Retina (tissue), 1 donor: ENCODE measurements around the gene SLC40A1.

Source experiments
- DNase-seq: peaks from one replicate; pipeline ENCODE4 v3.0.0-alpha.2; 2016

SLC40A1 gene

DNA sequence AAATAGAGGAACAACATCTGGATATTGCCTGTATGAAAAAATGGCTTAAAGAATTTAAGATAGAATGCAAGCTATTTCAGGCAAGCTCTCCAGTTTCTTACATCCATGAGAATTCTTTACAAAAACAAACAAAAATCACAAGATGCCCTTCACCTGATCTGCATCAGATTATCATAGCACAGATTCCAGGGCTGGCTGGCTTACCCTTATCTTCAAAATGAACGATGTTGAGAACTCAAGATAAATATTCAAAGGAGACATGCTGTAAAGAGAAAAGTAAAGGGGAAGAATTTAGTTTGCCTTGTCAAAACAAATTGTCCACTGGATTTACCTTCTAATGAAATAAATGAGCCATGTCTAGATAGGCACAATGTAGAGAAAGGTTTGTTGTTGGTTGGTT is 18.7 kb upstream of the SLC40A1 start:
- DNase-seq: no peak

DNA sequence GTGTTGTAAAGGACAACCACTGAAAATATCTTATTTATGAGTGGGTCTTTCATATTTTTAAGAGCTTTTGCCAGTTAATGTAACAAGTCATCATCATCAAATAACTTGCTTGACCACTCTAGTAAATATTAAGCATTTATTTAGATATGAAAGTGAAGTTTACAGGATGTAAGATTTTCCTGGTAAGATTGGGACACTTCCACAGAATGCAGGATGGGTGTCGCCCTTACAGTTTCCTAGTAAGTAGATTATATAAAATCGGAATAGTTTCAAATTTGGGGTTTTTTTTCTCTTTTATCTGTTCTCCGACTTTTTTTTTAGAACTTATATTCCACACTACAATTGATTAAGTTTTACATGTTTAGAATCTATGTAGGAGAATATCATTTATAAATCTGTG is 14.8 kb upstream of the SLC40A1 start:
- DNase-seq: no peak

DNA sequence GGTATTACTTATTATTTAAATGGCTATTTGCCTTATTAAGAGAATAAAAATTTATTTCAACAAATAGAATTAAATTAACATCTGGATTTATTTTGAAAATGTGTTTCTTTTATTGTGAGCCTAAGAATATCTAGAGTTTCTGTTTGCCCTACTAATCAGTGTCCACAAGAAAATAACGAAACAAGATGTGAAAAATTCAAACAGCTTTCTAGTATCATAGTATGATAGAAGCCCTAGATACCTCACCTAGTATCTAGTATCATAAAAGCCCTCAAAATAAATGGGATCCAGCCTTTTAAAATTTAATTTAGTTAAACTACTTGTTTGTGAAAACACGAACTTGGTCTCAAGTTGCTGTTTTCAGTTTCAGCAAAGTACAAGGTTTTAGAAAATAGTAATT is 13.7 kb upstream of the SLC40A1 start:
- DNase-seq: no peak

DNA sequence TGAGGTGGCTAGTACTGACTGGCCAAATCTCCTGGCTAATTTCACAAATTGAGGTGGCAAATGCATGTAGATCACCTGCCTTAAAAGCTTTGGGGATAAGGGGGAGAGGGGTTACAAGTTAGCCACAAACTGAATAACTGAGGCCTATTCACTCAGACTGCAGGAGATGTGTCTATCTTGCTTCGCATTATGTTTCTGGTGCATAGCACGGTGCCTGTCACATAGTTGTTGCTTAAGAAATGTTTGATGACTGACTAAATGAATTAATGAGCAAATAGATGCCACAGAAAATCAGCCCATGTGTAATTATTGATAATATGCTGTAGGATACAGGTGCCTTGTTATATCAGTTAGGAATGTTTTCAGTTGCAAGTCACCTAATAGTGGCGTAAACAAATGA is 12.5 kb upstream of the SLC40A1 start:
- no peak for DNase-seq

DNA sequence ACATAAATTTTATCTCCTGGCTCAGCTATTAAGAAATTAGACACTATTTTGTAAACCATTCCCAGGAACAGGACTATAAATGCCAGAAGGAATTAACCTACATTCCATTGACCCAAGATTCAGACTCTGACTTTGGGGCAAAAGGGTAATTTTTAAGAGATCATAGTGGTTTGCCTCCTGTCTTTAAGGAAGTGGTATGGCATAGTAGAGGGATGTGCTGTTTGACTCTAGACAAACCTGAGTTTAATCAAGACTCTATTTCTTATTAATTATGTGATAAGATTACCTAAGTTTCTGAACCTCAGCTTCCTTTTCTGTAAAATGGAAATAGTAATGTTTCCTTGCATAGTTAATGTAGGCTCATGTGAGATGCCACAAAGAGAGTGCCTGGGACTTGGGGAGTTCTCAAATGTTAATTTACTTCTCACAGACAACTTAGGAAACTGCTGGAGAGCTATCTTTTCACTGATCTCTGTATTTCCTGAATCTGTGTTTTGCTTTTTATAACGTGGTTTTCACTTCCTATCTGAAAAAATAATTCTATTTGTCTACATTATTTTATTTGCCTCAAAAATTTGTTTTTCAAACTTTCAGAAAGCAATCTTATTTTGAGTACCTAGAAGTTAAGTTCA is 11.9 kb upstream of the SLC40A1 start:
- DNase-seq: no peak

DNA sequence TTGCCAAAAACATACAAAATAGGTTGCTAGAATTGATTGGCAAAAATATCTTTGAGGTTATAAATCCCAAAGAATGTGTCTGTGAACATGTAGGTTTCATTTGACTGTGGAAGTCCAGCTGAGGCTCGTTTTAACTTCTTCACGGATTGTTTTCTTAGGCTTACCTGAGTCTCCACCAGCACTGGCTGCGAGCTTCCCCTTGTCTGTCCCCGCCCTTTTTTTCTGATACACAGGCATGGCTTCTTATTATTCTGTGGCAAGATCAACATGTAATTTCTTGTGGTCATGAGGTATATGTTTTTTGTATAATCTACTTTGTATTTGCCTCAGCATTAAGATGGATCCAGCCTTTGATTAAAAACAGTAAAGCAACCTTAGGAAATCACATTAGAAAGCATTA is 7.2 kb upstream of the SLC40A1 start:
- DNase-seq: no peak

DNA sequence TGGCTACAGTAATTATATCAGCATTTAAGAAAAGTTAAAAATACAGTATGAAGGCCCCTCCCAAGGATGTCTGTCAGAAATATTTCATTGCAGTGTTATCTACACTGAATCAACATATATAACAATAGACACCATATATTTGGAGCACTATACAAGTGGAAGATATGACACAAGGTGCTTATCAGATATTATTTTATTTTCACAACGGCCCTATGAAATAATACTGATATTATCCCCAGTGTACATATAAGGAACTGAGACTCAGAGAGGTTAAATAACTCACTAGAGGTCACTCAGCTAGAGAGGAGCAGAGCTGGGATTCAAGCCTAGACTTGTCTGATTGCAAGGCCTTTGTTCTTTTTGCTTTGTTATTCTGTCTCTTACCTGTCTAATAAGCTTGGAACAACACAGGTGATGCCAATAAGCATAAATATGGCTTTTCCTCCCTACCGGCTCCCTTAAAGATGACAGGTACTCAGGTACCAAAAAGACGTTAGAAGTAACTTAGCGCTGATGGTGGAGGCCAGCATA is 4.7 kb upstream of the SLC40A1 start:
- no peak for DNase-seq

DNA sequence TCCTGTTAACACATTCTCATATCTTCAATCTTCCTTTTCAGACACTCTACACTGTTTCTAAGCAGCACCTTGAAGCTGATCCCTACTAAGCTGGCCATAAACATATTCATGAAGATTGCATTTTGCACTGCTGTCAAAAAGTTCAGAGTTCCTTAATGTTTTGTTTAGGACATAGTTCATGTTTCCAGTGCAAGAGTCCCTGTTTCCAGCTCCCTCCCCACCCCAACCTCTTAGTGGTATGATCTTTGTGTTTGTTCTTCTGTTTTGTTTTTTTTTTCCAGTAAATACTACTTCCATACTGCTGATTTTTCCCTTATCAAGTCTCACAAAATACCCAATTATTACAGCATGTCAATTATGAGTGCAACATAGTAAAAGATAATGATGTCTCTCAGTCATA is 4.1 kb upstream of the SLC40A1 start:
- no peak for DNase-seq

DNA sequence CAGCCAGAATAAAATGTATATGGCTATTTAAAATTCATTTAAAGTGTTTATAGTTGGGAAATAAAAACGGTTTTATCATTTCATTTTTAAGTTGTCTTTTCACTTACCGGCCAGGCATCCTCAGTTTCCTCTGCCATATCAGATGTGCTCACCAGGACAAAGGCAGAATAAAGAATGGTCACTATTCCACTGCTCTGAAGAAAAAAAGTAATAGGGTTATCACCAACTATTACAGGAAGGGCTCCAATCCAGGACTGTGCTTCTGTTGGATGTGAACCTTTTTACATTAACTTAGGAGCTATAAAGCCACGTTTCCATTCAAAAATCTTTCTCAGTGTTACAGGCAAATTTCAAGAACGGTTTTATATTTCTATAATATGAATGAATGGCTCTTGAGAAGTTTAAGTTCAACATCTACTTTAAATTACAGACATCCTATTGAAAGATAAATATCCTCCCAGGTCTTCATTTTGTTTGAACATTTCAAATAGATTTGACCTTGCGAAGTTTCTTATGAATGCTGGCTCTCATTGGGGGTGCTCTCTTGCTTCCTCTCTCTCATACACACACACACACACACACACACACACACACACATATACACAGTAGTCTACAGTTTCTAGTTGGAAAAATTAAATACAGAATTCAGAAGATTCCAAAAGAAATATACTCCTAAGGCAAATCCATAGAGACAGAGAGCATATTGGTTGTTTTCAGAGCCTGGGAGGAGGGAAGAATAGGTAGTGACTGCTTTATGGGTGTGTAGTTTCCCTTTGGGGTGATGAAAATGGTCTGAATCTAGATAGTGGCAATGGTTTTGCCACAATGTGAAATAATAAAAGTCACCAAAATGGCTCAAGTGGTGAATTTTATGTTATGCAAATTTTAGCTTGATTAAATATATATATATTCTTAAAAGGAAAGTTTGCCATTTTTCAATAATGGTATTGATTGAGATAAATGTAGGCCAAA is 2.9 kb upstream of the SLC40A1 start:
- no peak for DNase-seq

DNA sequence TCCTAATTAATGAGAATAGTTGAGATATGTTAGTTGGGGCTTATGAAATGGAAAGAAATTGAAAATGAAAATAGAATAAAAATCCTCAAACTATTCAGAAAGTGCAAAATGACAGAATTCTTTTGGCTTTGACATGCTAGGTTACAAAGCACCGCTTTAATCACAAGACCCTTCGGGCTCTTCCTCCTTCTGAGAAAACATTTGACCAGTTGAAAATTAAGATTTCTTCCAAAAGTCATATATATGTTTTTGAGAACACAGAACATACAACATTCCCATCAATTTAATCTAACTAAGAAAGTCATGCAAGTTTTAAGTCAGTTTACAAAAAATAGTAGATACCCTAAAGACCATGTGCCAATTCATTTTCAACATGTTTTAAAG is 2.2 kb upstream of the SLC40A1 start:
- DNase-seq: no peak

DNA sequence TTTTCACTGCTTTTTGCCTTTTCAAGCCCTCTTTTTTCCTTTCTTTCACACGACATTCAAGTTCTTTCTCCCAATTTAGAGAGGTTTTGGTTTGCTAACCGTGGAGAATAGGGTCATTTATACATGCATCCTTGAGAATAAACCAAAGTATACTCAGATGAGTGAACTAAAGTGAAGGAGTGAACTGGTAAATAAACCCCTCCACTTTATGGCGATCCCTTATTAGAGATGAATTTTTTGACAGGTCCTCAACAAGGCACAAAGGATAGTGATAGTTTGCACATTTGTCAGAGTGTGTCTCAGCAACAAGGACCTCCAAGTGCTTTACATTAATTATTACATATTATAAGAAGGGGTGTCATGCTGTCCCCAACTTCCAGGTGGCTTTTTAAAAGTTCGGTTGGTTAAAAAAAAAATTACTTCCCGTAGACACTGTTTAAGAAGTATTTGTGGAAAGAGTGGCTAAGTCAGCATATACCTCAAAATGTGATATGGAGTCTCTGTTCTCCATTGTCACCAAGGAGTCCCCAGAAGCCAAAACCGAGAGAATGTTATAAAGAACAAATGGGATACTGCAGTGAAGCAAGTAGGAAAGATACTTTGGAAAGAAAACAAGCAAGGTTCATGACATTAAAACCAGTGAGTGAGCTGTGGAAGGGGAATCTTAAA is 1.7 kb upstream of the SLC40A1 start:
- DNase-seq: no peak

DNA sequence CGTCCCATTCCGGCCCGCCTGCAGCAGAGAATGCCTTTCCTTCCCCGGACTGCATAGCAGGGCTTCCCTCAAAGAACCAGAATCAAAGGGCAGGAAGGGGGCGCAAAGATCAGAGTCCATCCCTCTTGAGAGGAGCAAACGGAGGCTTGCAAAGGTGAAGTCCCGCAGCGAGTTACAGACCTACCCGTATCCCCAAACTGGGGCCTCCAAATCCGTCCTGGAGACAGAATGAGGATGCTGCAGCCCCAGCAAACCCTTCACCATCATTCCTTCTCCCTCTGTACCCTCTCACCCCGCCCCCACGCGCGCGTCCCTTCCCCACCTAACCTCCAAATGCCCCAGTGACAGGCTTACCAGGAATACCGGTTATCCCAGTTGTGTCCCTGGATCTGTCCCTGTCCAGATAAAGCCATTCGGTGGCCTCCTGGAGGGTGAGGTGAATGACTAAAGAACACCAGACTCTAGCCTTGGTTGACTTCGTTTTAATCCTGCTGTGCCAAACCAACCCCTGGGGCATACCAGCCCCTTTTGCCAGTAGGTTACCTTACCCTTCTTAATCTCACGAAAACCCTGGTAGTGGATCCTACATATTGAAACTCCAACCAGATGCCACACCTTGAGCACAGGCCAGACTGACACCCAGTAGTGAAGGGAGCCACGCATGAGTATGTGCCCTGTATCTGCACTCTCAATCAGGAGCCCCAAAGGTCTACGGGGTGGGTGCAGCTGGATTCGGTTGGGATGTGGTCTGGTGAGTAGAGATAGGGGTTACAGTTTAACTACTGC is 961 bp upstream of the SLC40A1 start:
- DNase-seq: no peak

DNA sequence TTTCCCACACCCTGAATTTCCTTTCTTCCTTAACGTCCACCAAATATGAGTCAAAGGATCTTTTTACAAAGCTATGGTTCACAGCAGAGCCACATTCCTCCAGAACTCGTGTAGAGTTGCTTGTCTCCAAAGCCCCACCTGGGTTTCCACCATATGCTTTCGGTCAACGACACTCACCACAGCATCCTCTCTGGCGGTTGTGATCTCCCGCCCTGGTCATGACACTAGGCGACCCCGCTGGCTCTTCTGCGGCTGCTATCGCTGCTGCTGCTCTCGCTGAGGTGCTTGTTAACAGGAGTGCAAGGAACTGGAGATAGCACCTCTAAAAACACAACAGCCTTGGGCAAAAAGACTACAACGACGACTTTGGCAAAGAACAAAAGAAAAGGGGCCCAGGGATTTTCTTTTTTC is 340 bp downstream of the SLC40A1 start:
- DNase-seq: no peak

DNA sequence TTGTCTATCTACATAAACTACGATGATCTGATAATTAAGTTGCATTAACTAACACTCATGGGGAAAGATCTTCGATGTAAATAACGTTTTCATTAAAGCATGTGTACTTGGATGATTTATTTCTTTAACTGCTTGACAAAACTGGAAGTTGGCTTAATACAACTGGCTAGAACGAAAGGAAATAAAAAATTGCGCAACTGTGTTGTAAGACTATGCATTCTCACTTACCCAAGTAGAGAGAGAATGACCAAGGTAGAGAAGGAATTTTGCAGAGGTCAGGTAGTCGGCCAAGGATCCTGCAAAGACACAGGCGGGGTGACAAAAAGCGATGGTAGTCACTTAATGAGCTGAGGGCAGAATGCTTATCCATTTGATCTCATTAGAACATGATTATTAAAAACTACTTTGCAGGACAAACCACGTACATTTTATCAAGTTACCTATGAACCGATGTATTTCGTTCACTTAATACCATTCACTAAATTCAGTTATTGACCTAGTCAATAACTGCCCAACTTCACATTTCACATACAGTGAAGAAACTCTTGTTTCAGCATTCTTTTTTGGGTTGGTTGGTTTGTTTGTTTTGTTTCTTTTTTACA is 900 bp downstream of the SLC40A1 start:
- DNase-seq: no peak

DNA sequence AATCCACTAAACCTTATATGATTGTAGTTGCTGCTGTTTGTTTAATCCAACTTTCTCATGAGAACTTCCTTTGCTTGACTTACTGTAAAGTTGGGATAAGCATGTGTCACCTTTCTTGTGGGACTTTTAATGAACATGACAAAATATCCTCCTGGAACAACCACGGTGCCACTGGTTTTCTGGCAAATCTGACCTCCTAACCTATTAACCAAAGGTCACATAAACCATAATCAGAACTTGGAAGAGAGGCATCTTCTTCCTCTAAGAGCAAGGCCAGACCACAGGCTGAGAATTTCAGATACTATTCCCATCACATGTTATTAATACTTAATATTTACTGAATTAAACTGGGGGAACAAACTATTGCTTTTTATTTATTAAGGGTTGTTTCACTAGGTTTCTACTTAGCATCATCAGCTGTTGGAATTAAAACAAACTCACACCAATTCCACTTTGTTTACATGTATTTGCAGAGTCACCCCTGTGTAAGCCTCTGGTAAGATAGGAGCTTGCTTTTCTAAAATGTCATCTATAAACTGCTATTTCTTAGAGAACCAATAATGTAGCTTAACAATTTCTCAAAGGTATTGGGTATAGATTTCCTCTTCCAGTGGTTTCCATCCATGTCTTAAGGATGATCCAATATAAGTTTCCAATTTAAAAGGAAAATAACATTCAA is 2.2 kb downstream of the SLC40A1 start:
- DNase-seq: no peak

DNA sequence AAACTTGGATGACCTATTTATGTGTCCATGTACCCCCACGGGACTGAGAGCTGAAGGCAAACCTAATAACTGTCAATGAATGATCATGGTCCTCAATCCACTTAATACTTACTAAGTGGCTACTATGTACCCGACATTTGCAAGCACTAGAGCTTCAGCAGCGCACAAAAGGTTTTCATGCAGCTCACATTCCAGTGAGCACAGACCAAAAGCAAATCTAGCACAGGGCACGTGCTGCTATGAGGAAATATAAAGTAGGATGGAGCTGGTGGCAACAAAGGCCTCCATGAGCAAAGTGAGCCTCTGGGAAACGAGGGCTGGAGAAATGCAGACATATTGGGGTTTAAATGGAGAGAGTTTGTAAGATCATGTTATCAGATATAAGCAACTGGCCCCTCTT is 3.5 kb downstream of the SLC40A1 start:
- DNase-seq: no peak

DNA sequence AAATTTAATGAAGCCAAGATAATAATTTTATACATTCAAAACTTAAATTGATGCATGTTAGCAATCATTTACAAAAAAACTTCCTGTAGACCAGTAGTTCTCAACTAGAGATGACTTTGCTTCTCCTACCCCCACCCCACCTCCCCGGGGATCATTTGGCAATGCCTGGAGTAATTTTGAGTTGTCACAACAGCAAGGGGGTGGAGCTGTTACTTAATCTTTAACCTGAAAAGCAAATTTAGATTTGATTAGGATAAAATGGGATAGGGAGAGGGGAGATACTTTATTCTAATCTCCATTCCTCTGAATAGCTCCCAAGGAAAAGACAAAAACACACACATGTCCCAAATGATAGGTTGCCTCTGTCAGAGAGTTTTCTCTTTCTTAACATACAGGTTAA is 4.2 kb downstream of the SLC40A1 start:
- no peak for DNase-seq

DNA sequence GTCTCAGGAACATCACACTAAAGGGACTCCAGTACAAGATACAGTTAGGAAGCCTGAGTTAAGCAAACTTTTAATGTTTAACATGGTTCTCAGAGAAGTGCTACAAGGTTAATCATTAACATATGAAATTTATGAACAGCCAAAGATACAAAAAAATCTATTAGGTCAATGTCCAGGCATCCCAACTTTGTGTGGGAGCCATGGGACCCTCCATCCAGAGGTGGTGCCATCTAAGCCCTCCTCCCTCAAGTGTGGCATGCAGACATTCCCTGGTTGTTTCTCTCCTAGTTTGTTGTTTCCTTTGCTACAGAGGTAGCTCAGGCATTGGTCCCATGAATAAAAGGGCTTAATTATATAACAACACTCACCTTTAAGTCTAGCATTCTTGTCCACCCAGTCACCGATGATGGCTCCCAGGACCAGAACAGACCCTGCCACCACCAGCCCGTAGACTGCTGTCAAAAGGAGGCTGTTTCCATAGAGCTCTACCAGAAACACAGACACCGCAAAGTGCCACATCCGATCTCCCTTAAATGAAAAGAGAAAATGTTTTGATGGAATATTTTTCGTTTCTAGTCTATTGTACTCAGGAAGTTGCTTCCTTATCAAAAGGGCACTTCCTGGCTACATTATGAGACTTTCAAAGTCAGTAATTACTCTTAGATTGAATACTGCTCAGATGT is 5.7 kb downstream of the SLC40A1 start:
- DNase-seq: no peak

DNA sequence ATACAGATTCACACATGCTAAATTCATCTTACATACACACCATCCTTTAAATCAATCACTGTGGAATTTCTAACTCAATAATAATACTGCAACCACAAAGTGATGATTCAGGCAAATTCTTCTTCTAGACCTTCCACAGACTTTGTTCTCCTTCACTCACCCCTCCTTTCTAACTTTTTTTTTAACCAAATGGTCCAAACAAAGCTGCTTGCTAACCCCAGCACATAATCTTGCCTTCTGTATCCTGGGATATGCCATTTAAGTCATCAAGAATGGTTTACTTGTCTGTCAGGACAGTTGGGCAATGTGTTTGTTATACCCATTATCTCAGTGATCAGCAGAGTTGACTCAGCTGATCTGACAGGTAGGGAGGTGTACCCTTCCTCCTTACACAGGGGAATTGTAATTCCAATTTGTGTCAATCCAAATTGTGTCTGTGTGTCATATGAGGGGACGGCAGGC is 10.0 kb downstream of the SLC40A1 start:
- no peak for DNase-seq

DNA sequence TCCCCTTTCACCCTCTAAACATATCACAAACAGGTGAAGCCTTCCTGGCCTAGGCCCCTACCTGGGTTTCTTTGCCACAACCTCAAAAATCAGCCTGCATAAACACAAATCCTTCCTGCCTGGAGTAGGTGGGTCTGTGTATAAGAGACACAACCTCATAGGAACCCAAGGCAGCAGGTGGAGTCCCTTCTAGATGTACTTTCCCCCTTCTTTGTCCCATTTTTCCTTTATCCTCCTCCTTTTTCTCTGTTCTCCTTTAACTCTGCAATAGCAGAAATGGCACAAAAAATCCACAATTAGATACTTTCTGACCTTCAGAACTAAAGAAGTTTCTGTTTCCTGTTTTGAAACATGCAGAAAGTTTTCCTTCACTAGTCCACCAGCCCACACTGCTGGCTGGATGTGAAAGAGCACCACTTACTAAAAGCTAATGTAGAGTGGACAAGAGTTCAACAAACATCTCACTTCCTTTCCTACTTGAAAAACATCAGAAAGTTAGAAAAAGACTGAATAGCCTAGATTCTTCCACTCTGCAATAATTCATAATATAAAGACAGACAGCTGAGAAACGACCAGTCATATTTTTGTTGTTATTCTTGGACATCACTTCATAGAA is 11.2 kb downstream of the SLC40A1 start:
- DNase-seq: no peak

DNA sequence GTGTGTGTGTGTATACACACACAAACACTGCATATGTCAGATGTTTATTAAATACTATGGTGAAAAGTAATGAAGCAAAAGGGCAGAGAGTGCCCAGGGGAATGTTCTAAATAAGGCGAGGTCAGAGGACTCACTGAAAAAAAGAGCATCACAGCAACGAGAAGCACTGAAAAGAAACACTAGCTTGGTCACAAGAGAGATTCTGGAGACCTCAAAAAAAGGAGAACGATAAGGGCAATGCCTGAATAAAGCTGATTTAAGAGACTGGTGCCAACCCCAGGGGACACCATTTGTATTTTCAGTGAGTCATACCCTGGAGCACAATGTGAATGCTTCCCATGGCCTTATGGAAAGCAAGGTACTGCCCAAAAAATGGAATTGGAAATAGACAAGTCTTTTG is 14.5 kb downstream of the SLC40A1 start:
- DNase-seq: no peak
